ENCODE results near the gene ITK. TPM values are rescaled to one million over a fixed set of nuclear protein-coding genes. Genes with fewer than 3 reads are reported as not detected.

The ITK gene
- total and polyA plus RNA-seq, 2 of the 8 experiments (the other 6 are each of a cell fraction or from before 2014, with no cell fraction given) = 0.05 TPM; not detected in 1

GRCh38 chr5:157301066-157301465 lies 120.4 kb downstream of the ITK start:
- Histone ChIP-seq H3K23ac (ENCODE audit: insufficient read length) (no peak overlapping the region), H3K79me2 (ENCODE audit: control insufficient read depth in 1 of 2, insufficient read depth in 2 of 2, low read length in 2 of 2) (no peaks in the 10 kb centered on the region), H3K79me1 (ENCODE audit: low read depth, low read length) (no peaks in the 10 kb centered on the region), H3K9ac (replicated peaks in 1 of 4; ENCODE audit: extremely low read depth in 1 of 4, low read depth in 3 of 4, low read length in 3 of 4) (no peak overlapping the region), H2AK5ac (ENCODE audit: low read depth, low read length) (no peak overlapping the region), H4K20me1 (replicated peaks in 1 of 2; ENCODE audit: control insufficient read depth in 1 of 2, insufficient read depth in 2 of 2, low read length in 2 of 2) (no peaks in the 10 kb centered on the region), H2BK15ac (ENCODE audit: low read length) (no peak overlapping the region), H2BK5ac (ENCODE audit: low read depth, low read length) (no peak overlapping the region), H3K27me3 (replicated peaks in 1 of 4; ENCODE audit: control insufficient read depth in 3 of 4, extremely low read depth in 1 of 4, insufficient read depth in 3 of 4, low read length in 3 of 4) (no peaks in the 10 kb centered on the region), H4K8ac (ENCODE audit: extremely low read depth, insufficient read depth, low read length) (no peak overlapping the region), H3K27ac (ENCODE audit: low read depth, low read length) (no peak overlapping the region), H4K5ac (ENCODE audit: insufficient read length, low read depth, low read length) (no peak overlapping the region), H3K4me2 (ENCODE audit: insufficient read depth in 1 of 2, low read depth in 2 of 2, low read length in 2 of 2) (no peak overlapping the region), H3K36me3 (ENCODE audit: control insufficient read depth in 2 of 4, insufficient read depth in 4 of 4, low read length in 3 of 4) (peaks cover 0 to 5% (median 2%) of the 10 kb centered on the region in 4 experiments; a peak in 3 of 8 replicates), H4K91ac (replicated peaks; ENCODE audit: insufficient read length, low read length) (no peak overlapping the region), H3K9me3 (ENCODE audit: insufficient read depth in 2 of 2, low read depth in 1 of 2, low read length in 1 of 2) (no peaks in the 10 kb centered on the region), H3K4me1 (replicated peaks in 1 of 4; ENCODE audit: control insufficient read depth in 3 of 4, insufficient read depth in 4 of 4, low read length in 3 of 4) (no peaks in the 10 kb centered on the region), H3K18ac (ENCODE audit: extremely low read depth, low read length) (no peak overlapping the region), H3K14ac (ENCODE audit: insufficient read length) (no peak overlapping the region), H2AFZ (ENCODE audit: low read length) (no peak overlapping the region), H3K23me2 (ENCODE audit: low read depth, low read length) (no peaks in the 10 kb centered on the region), H3K4ac (replicated peaks; ENCODE audit: insufficient read length, low read depth, low read length) (no peak overlapping the region), H2BK20ac (ENCODE audit: low read length) (no peak overlapping the region), H2BK12ac (ENCODE audit: low read depth, low read length) (no peak overlapping the region), H3K4me3 (ENCODE audit: extremely low read depth in 1 of 4, insufficient read depth in 2 of 4, low read depth in 3 of 4, low read length in 4 of 4) (no peak overlapping the region), H2BK120ac (replicated peaks; ENCODE audit: low read depth, low read length) (no peak overlapping the region), H3K56ac (replicated peaks; ENCODE audit: insufficient read length, low read depth, low read length) (no peak overlapping the region)
- POLR2A ChIA-PET (ENCODE audit: partially characterized antibody) = no interaction called here
- FAIRE-seq (no peak), DNase-seq (ENCODE audit: low read depth in 1 of 2, low spot score in 2 of 2) (no peak)
- CTCF ChIA-PET (ENCODE audit: partially characterized antibody) = interaction anchor here (0.8 to 13.9 kb wide), 7 partner anchors 27 to 54 kb away, joined by 3 to 157 read pairs (median 6); no protein-coding TSS in a partner anchor
- TF ChIP-seq CREB1 (IDR thresholded peaks at IDR 0.05) (no peak), SRF (IDR thresholded peaks at IDR 0.05; ENCODE audit: low read depth, low read length) (no peak)

Data from H1 (cell line).